ENCODE results near the gene SLC5A7. TPM values are rescaled to one million over a fixed set of nuclear protein-coding genes. Genes with fewer than 3 reads are reported as not detected.

The SLC5A7 gene
- total RNA-seq, 1 experiment from 2014 or later = not detected

DNA sequence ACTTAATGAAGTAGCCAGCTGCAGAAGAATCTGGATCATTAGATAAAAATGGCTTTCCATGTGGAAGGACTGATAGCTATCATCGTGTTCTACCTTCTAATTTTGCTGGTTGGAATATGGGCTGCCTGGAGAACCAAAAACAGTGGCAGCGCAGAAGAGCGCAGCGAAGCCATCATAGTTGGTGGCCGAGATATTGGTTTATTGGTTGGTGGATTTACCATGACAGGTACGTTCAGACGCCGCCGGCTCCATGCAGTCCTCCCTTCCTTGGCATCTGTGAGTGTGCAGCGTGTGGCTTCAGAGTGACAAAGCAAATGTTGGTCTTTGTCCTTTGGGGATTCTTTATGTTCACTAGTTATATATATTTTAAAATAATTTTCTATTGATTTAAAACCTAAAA lies 1.8 kb downstream of the SLC5A7 start:
- H3K4me1 Mint-ChIP-seq (ENCODE audit: low read depth, unreplicated experiment) = no peaks in the 10 kb centered on the region
- TF ChIP-seq, protein P1, sequence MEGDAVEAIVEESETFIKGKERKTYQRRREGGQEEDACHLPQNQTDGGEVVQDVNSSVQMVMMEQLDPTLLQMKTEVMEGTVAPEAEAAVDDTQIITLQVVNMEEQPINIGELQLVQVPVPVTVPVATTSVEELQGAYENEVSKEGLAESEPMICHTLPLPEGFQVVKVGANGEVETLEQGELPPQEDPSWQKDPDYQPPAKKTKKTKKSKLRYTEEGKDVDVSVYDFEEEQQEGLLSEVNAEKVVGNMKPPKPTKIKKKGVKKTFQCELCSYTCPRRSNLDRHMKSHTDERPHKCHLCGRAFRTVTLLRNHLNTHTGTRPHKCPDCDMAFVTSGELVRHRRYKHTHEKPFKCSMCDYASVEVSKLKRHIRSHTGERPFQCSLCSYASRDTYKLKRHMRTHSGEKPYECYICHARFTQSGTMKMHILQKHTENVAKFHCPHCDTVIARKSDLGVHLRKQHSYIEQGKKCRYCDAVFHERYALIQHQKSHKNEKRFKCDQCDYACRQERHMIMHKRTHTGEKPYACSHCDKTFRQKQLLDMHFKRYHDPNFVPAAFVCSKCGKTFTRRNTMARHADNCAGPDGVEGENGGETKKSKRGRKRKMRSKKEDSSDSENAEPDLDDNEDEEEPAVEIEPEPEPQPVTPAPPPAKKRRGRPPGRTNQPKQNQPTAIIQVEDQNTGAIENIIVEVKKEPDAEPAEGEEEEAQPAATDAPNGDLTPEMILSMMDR (IDR thresholded peaks at IDR 0.05; ENCODE audit: unreplicated experiment) = no peak
- no peaks in the 10 kb centered on the region for H3K9me3 Mint-ChIP-seq (ENCODE audit: low read depth, unreplicated experiment)
- no peaks in the 10 kb centered on the region for H3K27me3 Mint-ChIP-seq (ENCODE audit: unreplicated experiment)
- H3K36me3 Mint-ChIP-seq (ENCODE audit: insufficient read depth, unreplicated experiment) = no peaks in the 10 kb centered on the region
- no peak overlapping the region for H3K27ac Mint-ChIP-seq (ENCODE audit: unreplicated experiment)
- no TSS peak for BruUV-seq (replicated peaks)
- H3K4me3 Mint-ChIP-seq (ENCODE audit: low read depth, unreplicated experiment) = no peak overlapping the region
- CTCF ChIA-PET = no interaction called here
- DNase-seq = no peak
- intact Hi-C loops (cut with micrococcal nuclease; ENCODE audit: unreplicated experiment) = no loop called here

DNA sequence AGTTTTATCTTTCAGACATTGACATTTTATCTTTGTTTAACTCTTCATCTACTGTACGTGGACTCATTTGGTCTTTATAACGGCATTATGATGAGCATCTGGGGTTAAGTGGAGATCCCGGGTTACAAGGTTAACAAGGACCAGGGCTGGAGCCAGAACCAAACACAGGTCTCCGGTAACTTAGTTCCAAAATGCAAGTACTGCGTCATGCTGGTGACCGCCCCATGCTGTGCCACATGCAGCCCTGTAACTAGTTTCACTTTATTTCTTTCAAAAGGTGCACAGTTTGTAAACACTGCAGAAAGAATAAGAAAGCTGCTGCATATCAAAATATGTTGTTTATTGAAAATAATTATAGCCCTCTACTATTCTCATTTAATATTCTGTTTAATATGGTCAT lies 3.1 kb downstream of the SLC5A7 start:
- Mint-ChIP-seq H3K27me3 (ENCODE audit: unreplicated experiment) (no peaks in the 10 kb centered on the region), H3K36me3 (ENCODE audit: insufficient read depth, unreplicated experiment) (no peaks in the 10 kb centered on the region), H3K4me1 (ENCODE audit: low read depth, unreplicated experiment) (no peaks in the 10 kb centered on the region), H3K27ac (ENCODE audit: unreplicated experiment) (no peak overlapping the region), H3K9me3 (ENCODE audit: low read depth, unreplicated experiment) (no peaks in the 10 kb centered on the region), H3K4me3 (ENCODE audit: low read depth, unreplicated experiment) (no peak overlapping the region)
- no TSS peak for BruUV-seq (replicated peaks)
- no peak for DNase-seq
- intact Hi-C loops (cut with micrococcal nuclease; ENCODE audit: unreplicated experiment) = no loop called here
- CTCF ChIA-PET = no interaction called here
- TF ChIP-seq, protein P1 (IDR thresholded peaks at IDR 0.05; ENCODE audit: unreplicated experiment) = no peak

DNA sequence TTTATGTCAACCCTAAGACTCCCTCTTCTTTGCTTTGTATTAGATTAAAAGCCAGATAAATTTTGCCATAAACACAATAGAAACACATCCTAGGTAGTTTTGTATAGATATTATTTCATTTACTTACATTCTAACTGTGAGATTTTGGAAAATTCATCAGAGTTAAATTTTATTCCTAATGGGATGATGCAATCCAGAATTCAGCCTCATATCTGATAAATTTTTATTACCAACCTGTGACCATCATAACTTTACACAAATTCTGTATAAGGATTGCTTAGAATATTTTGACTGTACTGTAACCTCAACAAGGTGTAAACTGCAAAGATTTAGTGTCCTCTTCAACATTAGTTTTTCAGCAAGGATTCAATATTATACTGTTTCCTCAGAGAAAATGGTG lies 4.4 kb downstream of the SLC5A7 start:
- H3K27me3 Mint-ChIP-seq (ENCODE audit: unreplicated experiment) = no peaks in the 10 kb centered on the region
- no peak overlapping the region for H3K27ac Mint-ChIP-seq (ENCODE audit: unreplicated experiment)
- CTCF ChIA-PET = no interaction called here
- TF ChIP-seq, protein P1 (IDR thresholded peaks at IDR 0.05; ENCODE audit: unreplicated experiment) = no peak
- H3K36me3 Mint-ChIP-seq (ENCODE audit: insufficient read depth, unreplicated experiment) = no peaks in the 10 kb centered on the region
- H3K4me3 Mint-ChIP-seq (ENCODE audit: low read depth, unreplicated experiment) = no peak overlapping the region
- BruUV-seq (replicated peaks) = no TSS peak
- intact Hi-C loops (cut with micrococcal nuclease; ENCODE audit: unreplicated experiment) = no loop called here
- H3K4me1 Mint-ChIP-seq (ENCODE audit: low read depth, unreplicated experiment) = no peaks in the 10 kb centered on the region
- no peak for DNase-seq
- H3K9me3 Mint-ChIP-seq (ENCODE audit: low read depth, unreplicated experiment) = no peaks in the 10 kb centered on the region

DNA sequence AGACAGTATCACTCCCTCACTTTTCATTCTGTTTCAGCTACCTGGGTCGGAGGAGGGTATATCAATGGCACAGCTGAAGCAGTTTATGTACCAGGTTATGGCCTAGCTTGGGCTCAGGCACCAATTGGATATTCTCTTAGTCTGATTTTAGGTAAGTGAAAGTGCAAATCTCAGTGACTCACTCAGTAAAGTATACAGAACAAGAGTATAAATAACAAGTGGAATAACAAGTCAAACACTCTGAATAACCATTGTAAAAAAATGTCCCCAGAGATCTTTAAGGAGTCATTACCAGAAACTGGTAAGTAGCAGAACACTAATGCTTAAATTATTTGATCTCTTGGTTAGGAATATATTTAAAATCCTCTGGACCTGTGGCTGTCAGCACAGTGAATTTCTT lies 5.7 kb downstream of the SLC5A7 start:
- BruUV-seq (replicated peaks) = no TSS peak
- peak; percentile 8 for DNase-seq
- no peaks in the 10 kb centered on the region for H3K9me3 Mint-ChIP-seq (ENCODE audit: low read depth, unreplicated experiment)
- no peak overlapping the region for H3K27ac Mint-ChIP-seq (ENCODE audit: unreplicated experiment)
- H3K4me1 Mint-ChIP-seq (ENCODE audit: low read depth, unreplicated experiment) = no peaks in the 10 kb centered on the region
- no peaks in the 10 kb centered on the region for H3K27me3 Mint-ChIP-seq (ENCODE audit: unreplicated experiment)
- CTCF ChIA-PET = no interaction called here
- TF ChIP-seq, protein P1 (IDR thresholded peaks at IDR 0.05; ENCODE audit: unreplicated experiment) = no peak
- no peak overlapping the region for H3K4me3 Mint-ChIP-seq (ENCODE audit: low read depth, unreplicated experiment)
- intact Hi-C loops (cut with micrococcal nuclease; ENCODE audit: unreplicated experiment) = no loop called here
- no peaks in the 10 kb centered on the region for H3K36me3 Mint-ChIP-seq (ENCODE audit: insufficient read depth, unreplicated experiment)

DNA sequence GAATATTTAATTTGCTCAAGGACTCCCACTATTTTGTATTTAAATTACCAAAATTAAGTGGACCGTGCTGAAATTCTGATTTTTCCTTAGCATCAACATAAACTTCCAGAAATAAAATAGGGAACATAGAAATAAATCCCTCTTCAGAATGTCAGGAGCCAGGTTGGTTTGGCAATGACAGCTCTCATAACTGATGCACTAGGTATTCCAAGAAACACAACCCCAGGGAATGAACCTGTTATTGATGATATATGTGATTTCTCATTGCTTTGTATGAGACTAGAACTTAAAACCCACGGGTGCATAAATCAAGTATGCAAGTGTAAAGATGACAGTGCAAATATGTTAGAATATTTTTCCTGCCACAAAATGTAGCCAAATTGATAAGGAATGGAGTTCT lies 12.8 kb downstream of the SLC5A7 start:
- H3K4me1 Mint-ChIP-seq (ENCODE audit: low read depth, unreplicated experiment) = no peaks in the 10 kb centered on the region
- no peak overlapping the region for H3K27ac Mint-ChIP-seq (ENCODE audit: unreplicated experiment)
- no TSS peak for BruUV-seq (replicated peaks)
- peaks cover 6% of the 10 kb centered on the region for H3K9me3 Mint-ChIP-seq (ENCODE audit: low read depth, unreplicated experiment)
- no peaks in the 10 kb centered on the region for H3K27me3 Mint-ChIP-seq (ENCODE audit: unreplicated experiment)
- no peak for DNase-seq
- no peaks in the 10 kb centered on the region for H3K36me3 Mint-ChIP-seq (ENCODE audit: insufficient read depth, unreplicated experiment)
- CTCF ChIA-PET = no interaction called here
- H3K4me3 Mint-ChIP-seq (ENCODE audit: low read depth, unreplicated experiment) = no peak overlapping the region
- intact Hi-C loops (cut with micrococcal nuclease; ENCODE audit: unreplicated experiment) = no loop called here
- TF ChIP-seq, protein P1 (IDR thresholded peaks at IDR 0.05; ENCODE audit: unreplicated experiment) = no peak
